H1 (cell line): ENCODE measurements around the gene OR56A5. TPM values are rescaled to one million over a fixed set of nuclear protein-coding genes. Genes with fewer than 3 reads are reported as not detected.

Experiments used
- CTCF ChIA-PET: fragments of 300-600 bp; sonication (Branson Sonifier 250); formaldehyde crosslinking; loops from one replicate; lab custom pipeline; 2021; ENCODE audit not compliant: partially characterized antibody; lab: Charles Lee
- POLR2A ChIA-PET: fragments of 300-600 bp; sonication (Branson Sonifier 250); formaldehyde crosslinking; loops from one replicate; lab custom pipeline; 2021; ENCODE audit warnings: inconsistent platforms; ENCODE audit not compliant: partially characterized antibody; lab: Charles Lee
- DNase-seq, 2 experiments: peaks; one replicate each; pipeline versions ENCODE4 v3.0.0 to v3.0.0-alpha.2; 2010 to 2022; ENCODE audit warnings: low spot score in 2 of 2, low read depth in 1 of 2, mixed read lengths in 1 of 2
- FAIRE-seq: peaks from 2 replicates; lab custom pipeline; 2011; peaks lifted over from hg19 to GRCh38; lab: Jason Lieb, UNC
- H2AFZ ChIP-seq: 2 replicates; pipeline ENCODE4 v1.8.1; 2012; ENCODE audit warnings: low read length, inconsistent platforms
- H2AK5ac ChIP-seq: 2 replicates; pipeline ENCODE4 v1.6.1; 2013; ENCODE audit warnings: low read depth, low read length
- H2BK120ac ChIP-seq: replicated peaks from 2 replicates; pipeline ENCODE3; 2013; ENCODE audit warnings: low read depth, low read length, inconsistent platforms
- H2BK12ac ChIP-seq: 2 replicates; pipeline ENCODE4 v1.6.1; 2013; ENCODE audit warnings: low read depth, low read length
- H2BK15ac ChIP-seq: 2 replicates; pipeline ENCODE4 v1.6.1; 2013; ENCODE audit warnings: low read length
- H2BK20ac ChIP-seq: 2 replicates; pipeline ENCODE4 v1.6.1; 2013; ENCODE audit warnings: low read length
- H2BK5ac ChIP-seq: 2 replicates; pipeline ENCODE4 v1.6.1; 2013; ENCODE audit warnings: low read depth, low read length
- H3K14ac ChIP-seq: 2 replicates; pipeline ENCODE4 v1.6.1; 2013; ENCODE audit warnings: inconsistent platforms; ENCODE audit not compliant: insufficient read length
- H3K18ac ChIP-seq: 2 replicates; pipeline ENCODE4 v1.6.1; 2013; ENCODE audit warnings: low read length; ENCODE audit errors: extremely low read depth
- H3K23ac ChIP-seq: 2 replicates; pipeline ENCODE4 v1.6.1; 2013; ENCODE audit warnings: inconsistent platforms; ENCODE audit not compliant: insufficient read length
- H3K23me2 ChIP-seq: 2 replicates; pipeline ENCODE4 v1.6.1; 2013; ENCODE audit warnings: low read depth, low read length
- H3K27ac ChIP-seq: 2 replicates; pipeline ENCODE4 v1.6.1; 2011; ENCODE audit warnings: low read depth, low read length, inconsistent platforms
- H3K27me3 ChIP-seq, 4 experiments: replicated peaks in 1 of 4; 1 replicate in 1 of 4; 2 replicates in 3 of 4; pipeline versions ENCODE4 v1.6.1 to v1.8.1; 2011 to 2013; ENCODE audit warnings: low read length in 3 of 4, mild to moderate bottlenecking in 3 of 4, inconsistent platforms in 2 of 4, mixed read lengths in 2 of 4, moderate library complexity in 1 of 4; ENCODE audit not compliant: control insufficient read depth in 3 of 4, insufficient read depth in 3 of 4; ENCODE audit errors: extremely low read depth in 1 of 4
- H3K36me3 ChIP-seq, 4 experiments: 2 replicates each; pipeline versions ENCODE4 v1.6.1 to v1.8.1; 2011 to 2013; ENCODE audit warnings: mild to moderate bottlenecking in 4 of 4, low read length in 3 of 4, moderate library complexity in 2 of 4, control low read depth in 1 of 4, inconsistent platforms in 1 of 4; ENCODE audit not compliant: insufficient read depth in 4 of 4, control insufficient read depth in 2 of 4
- H3K4ac ChIP-seq: replicated peaks from 2 replicates; pipeline ENCODE3; 2013; ENCODE audit warnings: low read length, low read depth, mixed read lengths, inconsistent platforms; ENCODE audit not compliant: insufficient read length
- H3K4me1 ChIP-seq, 4 experiments: replicated peaks in 1 of 4; 1 replicate in 1 of 4; 2 replicates in 3 of 4; pipeline versions ENCODE4 v1.6.1 to v1.8.1; 2011 to 2013; ENCODE audit warnings: low read length in 3 of 4, inconsistent platforms in 2 of 4, mixed read lengths in 1 of 4; ENCODE audit not compliant: insufficient read depth in 4 of 4, control insufficient read depth in 3 of 4
- H3K4me2 ChIP-seq, 2 experiments: 2 replicates each; pipeline versions ENCODE4 v1.6.1 to v1.8.1; 2011 to 2013; ENCODE audit warnings: low read depth in 2 of 2, low read length in 2 of 2, control low read depth in 1 of 2, inconsistent platforms in 1 of 2, mild to moderate bottlenecking in 1 of 2; ENCODE audit not compliant: insufficient read depth in 1 of 2
- H3K4me3 ChIP-seq, 4 experiments: fragments of 200-600, 300-600 bp in 1 of 4; sonication (generic), shearing (Covaris generic), sonication (Bioruptor Twin) in 1 of 4; 2 replicates each; pipeline versions ENCODE4 v1.5.1 to v1.8.1; 2011 to 2016; ENCODE audit warnings: low read length in 4 of 4, low read depth in 3 of 4, control low read depth in 2 of 4, inconsistent platforms in 2 of 4, mild to moderate bottlenecking in 2 of 4, mixed read lengths in 1 of 4, moderate library complexity in 1 of 4; ENCODE audit not compliant: insufficient read depth in 2 of 4; ENCODE audit errors: extremely low read depth in 1 of 4
- H3K56ac ChIP-seq: replicated peaks from 2 replicates; pipeline ENCODE3; 2013; ENCODE audit warnings: low read depth, mild to moderate bottlenecking, mixed read lengths, low read length, inconsistent platforms; ENCODE audit not compliant: insufficient read length
- H3K79me1 ChIP-seq: 2 replicates; pipeline ENCODE4 v1.6.1; 2013; ENCODE audit warnings: low read depth, low read length, control low read depth
- H3K79me2 ChIP-seq, 2 experiments: 2 replicates each; pipeline versions ENCODE4 v1.6.1 to v1.8.1; 2012 to 2013; ENCODE audit warnings: low read length in 2 of 2, mild to moderate bottlenecking in 2 of 2, inconsistent platforms in 1 of 2; ENCODE audit not compliant: insufficient read depth in 2 of 2, control insufficient read depth in 1 of 2
- H3K9ac ChIP-seq, 4 experiments: replicated peaks in 1 of 4; 1 replicate in 1 of 4; 2 replicates in 3 of 4; pipeline versions ENCODE4 v1.6.1 to v1.8.1; 2011 to 2013; ENCODE audit warnings: low read depth in 3 of 4, low read length in 3 of 4, control low read depth in 2 of 4, mild to moderate bottlenecking in 2 of 4, moderate library complexity in 2 of 4, inconsistent platforms in 1 of 4; ENCODE audit errors: extremely low read depth in 1 of 4
- H3K9me3 ChIP-seq, 2 experiments: 2 replicates each; pipeline versions ENCODE4 v1.6.1 to v1.8.1; 2012 to 2013; ENCODE audit warnings: mild to moderate bottlenecking in 2 of 2, moderate library complexity in 2 of 2, control low read depth in 1 of 2, inconsistent platforms in 1 of 2, low read depth in 1 of 2, low read length in 1 of 2, mixed read lengths in 1 of 2; ENCODE audit not compliant: insufficient read depth in 2 of 2
- H4K20me1 ChIP-seq, 2 experiments: replicated peaks in 1 of 2; 2 replicates each; pipeline versions ENCODE3 to v1.8.1; 2011 to 2013; ENCODE audit warnings: inconsistent platforms in 2 of 2, low read length in 2 of 2, mild to moderate bottlenecking in 1 of 2; ENCODE audit not compliant: insufficient read depth in 2 of 2, control insufficient read depth in 1 of 2
- H4K5ac ChIP-seq: 2 replicates; pipeline ENCODE4 v1.6.1; 2013; ENCODE audit warnings: low read length, low read depth, mixed read lengths, inconsistent platforms; ENCODE audit not compliant: insufficient read length
- H4K8ac ChIP-seq: 2 replicates; pipeline ENCODE4 v1.8.0; 2013; ENCODE audit warnings: mild to moderate bottlenecking, moderate library complexity, low read length, inconsistent platforms; ENCODE audit not compliant: insufficient read depth; ENCODE audit errors: extremely low read depth
- H4K91ac ChIP-seq: replicated peaks from 2 replicates; pipeline ENCODE3; 2013; ENCODE audit warnings: low read length, mixed read lengths, inconsistent platforms; ENCODE audit not compliant: insufficient read length
- CBX5 ChIP-seq: fragments of 300-800, 300-1000 bp; sonication (generic); IDR thresholded peaks from 2 replicates; pipeline ENCODE4 v1.7.1; 2016; ENCODE audit warnings: antibody characterized with exemption, low read length, low read depth
- TEAD4 ChIP-seq: IDR thresholded peaks from 2 replicates; pipeline ENCODE4 v1.6.1; 2012; ENCODE audit warnings: low read depth, low read length, inconsistent platforms, mixed read lengths
- WGBS, 2 experiments: shearing (Covaris generic) in 1 of 2; methylation state at CpG; one replicate each; pipeline versions ENCODE4 v1.1.6 to v1.1.7; 2013 to 2015; ENCODE audit warnings: low lambda C conversion rate in 2 of 2, mixed read lengths in 2 of 2, inconsistent platforms in 1 of 2, low coverage in 1 of 2, missing lambda C conversion rate in 1 of 2; ENCODE audit not compliant: insufficient replicate concordance in 2 of 2, insufficient coverage in 1 of 2, insufficient read length in 1 of 2; ENCODE audit errors: extremely low coverage in 1 of 2, missing lambda C conversion rate in 1 of 2; 5-methylcytosine and 5-hydroxymethylcytosine counted together
- polyA plus RNA-seq, 7 experiments: library from polyadenylated mRNA; depleted of rRNA in 3 of 7; stranded (reverse) in 5 of 7; unstranded in 2 of 7; fragments of >200 nt in 5 of 7; fragments of 200-250 nt in 2 of 7; gene quantifications; 1 replicate in 5 of 7; 2 replicates in 1 of 7; 4 replicates in 1 of 7; pipeline versions ENCODE4 v1.2.1 to v1.2.3, GENCODE V29; 2011 to 2013; ENCODE audit warnings: missing spikeins in 2 of 7, mixed read lengths in 2 of 7
- total RNA-seq: library from RNA; stranded (reverse); fragmentation: NEBNext Ultra II Directional; extraction: Animal tissue kit (Norgen Biotek cat#: 25700); gene quantifications from 2 replicates; pipeline ENCODE4 v1.2.1, GENCODE V29; 2021

Gene OR56A5
- total and polyA plus RNA-seq, 2 of the 8 experiments (the other 6 are each of a cell fraction or from before 2014, with no cell fraction given), result 0.14 TPM; not detected in 1

- H3K79me2 ChIP-seq, result no peaks in the 10 kb centered on the region
- no peak overlapping the region for H2BK5ac ChIP-seq
- H3K36me3 ChIP-seq, result no peaks in the 10 kb centered on the region
- H3K9me3 ChIP-seq, result no peaks in the 10 kb centered on the region
- no peaks in the 10 kb centered on the region for H4K20me1 ChIP-seq
- DNase-seq (no peak), FAIRE-seq (no peak)
- H3K79me1 ChIP-seq, result no peaks in the 10 kb centered on the region
- no peak overlapping the region for H2BK15ac ChIP-seq
- CTCF ChIA-PET, result interaction anchor here (0.9 to 4.3 kb wide), 9 partner anchors 9 to 350 kb away, joined by 3 to 20 read pairs (median 4); no protein-coding TSS in a partner anchor
- H2BK20ac ChIP-seq, result no peak overlapping the region
- no peak overlapping the region for H2BK12ac ChIP-seq
- H3K4me3 ChIP-seq, result no peak overlapping the region
- H4K91ac ChIP-seq, result no peak overlapping the region
- POLR2A ChIA-PET, result no interaction called here
- H2AFZ ChIP-seq, result no peak overlapping the region
- no peak overlapping the region for H4K8ac ChIP-seq
- no peaks in the 10 kb centered on the region for H3K23me2 ChIP-seq
- H3K4me1 ChIP-seq, result no peaks in the 10 kb centered on the region; a peak in 1 of 7 replicates
- no peak overlapping the region for H3K27ac ChIP-seq
- no peak overlapping the region for H3K4ac ChIP-seq
- H4K5ac ChIP-seq, result no peak overlapping the region
- H3K4me2 ChIP-seq, result no peak overlapping the region
- WGBS, 2 experiments, result 100% methylated on average over 1 of the region's 3 CpGs; no CpG with 5 or more reads in 1 of the 2 experiments
- H3K14ac ChIP-seq, result no peak overlapping the region
- H3K56ac ChIP-seq, result no peak overlapping the region
- TF ChIP-seq TEAD4, result no peak
- TF ChIP-seq CBX5, result no peak
- TF ChIP-seq, all 59 proteins: peak for 0
- Histone ChIP-seq H3K23ac (no peak overlapping the region), H3K18ac (no peak overlapping the region), H2BK120ac (no peak overlapping the region), H3K9ac (no peak overlapping the region), H3K27me3 (no peaks in the 10 kb centered on the region), H2AK5ac (no peak overlapping the region)
Measured at GRCh38 chr11:6013042-6013441, 44.7 kb upstream of the OR56A5 start.
